ENCODE measurements around the gene MMP14. TPM values are rescaled to one million over a fixed set of nuclear protein-coding genes. Genes with fewer than 3 reads are reported as not detected.
A peak's percentile ranks its signal among the peaks of the same experiment; 100 is the strongest.

MMP14 gene
- polyA plus RNA-seq, 3 donors: 123 to 161 (median 159) TPM

GRCh38 chr14:22837114-22837749 is 847 bp downstream of the MMP14 start:
- DNase-seq: no peak

DNA sequence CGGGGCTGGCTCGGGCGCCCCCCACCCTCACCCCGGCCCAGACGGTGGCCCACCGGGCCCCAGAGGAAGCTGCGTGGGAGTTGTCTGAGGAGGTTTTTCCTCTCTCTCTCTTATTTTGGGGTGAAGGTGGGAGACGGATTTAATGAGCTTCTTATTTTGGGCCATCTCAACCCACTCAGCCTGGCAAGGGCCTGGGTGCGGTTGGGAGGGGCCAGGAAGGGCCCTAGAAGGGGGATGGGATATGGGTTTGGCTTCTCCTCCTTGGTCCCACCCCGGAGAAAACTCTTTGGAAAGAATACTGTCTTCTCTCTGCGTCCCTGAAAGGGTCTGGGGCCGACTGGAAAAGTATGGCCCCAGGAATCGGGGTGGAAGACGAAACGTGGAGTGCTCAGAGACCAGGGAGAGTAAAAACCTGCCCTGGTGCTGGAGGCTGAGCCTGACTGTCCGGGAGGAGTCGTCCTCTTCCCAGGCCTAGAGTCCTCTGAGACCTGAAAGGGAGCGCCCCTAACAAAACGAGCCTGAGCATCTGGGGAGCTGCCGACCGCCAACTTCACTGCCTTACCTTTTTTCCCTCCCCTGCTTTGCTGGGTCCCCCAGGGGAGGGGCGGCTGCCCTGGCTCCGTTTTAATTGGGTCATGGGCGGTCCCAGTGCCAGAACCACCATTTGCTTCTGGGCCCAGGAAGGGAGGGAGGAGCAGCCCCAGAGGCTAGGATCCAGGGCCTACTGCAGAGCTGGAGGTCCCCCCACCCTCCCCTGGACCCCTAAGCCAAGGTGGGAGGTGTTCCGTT is 1.6 kb downstream of the MMP14 start:
- DNase-seq: no peak

- no peak for DNase-seq
Measured at GRCh38 chr14:22838631-22839041, 2.3 kb downstream of the MMP14 start.

- DNase-seq: no peak
Measured at GRCh38 chr14:22839159-22839779, 2.9 kb downstream of the MMP14 start.

GRCh38 chr14:22841311-22841710 is 4.9 kb downstream of the MMP14 start:
- DNase-seq: no peak

DNA sequence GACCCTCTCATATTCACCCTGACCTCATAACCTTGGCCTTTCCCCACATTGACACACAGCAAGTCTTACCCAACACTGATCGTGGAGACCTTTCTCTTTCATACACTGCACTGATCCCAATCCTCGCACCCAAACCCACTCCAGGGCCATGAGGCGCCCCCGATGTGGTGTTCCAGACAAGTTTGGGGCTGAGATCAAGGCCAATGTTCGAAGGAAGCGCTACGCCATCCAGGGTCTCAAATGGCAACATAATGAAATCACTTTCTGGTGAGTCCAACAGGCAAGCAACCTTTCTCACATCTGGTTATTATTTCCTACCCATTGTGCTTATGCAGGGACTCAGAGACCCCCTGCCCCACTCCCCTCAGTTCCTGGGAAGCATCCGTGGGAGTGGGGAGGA is 5.4 kb downstream of the MMP14 start:
- no peak for DNase-seq

DNA sequence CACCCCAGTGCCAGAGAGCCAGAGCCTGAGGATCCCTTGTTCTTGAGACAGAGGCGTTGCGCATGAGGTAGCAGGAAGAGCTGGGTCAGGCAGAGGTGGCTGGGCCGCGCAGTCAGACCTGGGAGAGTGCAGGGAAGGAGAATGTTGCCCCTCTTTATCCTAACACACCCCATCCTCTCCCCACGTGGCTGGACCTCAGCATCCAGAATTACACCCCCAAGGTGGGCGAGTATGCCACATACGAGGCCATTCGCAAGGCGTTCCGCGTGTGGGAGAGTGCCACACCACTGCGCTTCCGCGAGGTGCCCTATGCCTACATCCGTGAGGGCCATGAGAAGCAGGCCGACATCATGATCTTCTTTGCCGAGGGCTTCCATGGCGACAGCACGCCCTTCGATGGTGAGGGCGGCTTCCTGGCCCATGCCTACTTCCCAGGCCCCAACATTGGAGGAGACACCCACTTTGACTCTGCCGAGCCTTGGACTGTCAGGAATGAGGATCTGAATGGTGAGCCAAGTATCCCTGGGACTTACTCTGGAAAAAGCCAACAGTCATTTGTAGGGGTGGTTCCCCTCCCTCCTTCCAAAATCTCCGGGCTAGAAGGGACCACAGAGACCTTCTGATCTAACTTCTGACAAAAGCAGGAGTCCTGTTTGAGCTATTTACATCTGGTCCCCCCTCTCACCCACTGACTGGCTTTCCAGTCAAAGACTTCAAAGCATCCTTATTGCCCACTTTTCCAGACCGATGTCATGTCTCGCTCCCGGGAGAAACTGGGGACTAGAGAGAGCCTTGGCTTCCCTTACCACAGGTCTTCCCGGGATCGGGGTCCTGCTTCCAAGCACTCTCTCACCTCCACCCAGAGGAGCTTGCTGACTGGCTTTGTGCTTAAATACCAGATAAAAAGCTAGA is 6.1 kb downstream of the MMP14 start:
- no peak for DNase-seq

GRCh38 chr14:22843123-22843925 is 6.9 kb downstream of the MMP14 start:
- no peak for DNase-seq

DNA sequence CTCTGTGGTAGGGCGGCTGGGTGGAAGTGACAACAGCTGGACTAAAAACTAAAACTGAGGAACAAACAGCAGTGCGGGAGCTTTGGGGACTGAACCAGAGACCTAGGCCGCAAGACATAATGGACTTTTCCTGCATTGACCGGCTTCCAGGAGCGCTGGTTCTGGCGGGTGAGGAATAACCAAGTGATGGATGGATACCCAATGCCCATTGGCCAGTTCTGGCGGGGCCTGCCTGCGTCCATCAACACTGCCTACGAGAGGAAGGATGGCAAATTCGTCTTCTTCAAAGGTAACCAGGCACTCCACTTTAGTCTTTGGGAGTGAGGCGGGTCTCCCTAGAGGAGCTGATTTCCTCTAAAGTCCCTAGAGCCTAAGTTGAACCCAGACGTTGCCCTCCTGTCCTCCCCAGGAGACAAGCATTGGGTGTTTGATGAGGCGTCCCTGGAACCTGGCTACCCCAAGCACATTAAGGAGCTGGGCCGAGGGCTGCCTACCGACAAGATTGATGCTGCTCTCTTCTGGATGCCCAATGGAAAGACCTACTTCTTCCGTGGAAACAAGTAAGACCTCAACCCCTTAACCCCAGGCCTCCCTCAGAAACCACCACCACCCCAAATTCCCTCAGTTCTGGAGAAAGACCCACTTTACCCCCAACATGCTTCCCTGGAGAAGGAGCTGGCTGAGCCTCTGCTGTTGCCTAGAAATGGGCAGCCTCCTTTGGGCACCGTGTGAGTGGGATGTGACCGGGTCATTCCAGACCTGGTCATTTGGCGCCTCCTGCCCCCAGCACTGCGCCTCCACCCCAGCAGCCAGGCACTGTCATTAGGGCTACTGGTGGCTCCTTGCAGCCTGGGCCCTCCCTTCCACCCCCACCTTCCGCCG is 8.1 kb downstream of the MMP14 start:
- DNase-seq: no peak

GRCh38 chr14:22845103-22845394 is 8.7 kb downstream of the MMP14 start:
- DNase-seq: no peak

DNA sequence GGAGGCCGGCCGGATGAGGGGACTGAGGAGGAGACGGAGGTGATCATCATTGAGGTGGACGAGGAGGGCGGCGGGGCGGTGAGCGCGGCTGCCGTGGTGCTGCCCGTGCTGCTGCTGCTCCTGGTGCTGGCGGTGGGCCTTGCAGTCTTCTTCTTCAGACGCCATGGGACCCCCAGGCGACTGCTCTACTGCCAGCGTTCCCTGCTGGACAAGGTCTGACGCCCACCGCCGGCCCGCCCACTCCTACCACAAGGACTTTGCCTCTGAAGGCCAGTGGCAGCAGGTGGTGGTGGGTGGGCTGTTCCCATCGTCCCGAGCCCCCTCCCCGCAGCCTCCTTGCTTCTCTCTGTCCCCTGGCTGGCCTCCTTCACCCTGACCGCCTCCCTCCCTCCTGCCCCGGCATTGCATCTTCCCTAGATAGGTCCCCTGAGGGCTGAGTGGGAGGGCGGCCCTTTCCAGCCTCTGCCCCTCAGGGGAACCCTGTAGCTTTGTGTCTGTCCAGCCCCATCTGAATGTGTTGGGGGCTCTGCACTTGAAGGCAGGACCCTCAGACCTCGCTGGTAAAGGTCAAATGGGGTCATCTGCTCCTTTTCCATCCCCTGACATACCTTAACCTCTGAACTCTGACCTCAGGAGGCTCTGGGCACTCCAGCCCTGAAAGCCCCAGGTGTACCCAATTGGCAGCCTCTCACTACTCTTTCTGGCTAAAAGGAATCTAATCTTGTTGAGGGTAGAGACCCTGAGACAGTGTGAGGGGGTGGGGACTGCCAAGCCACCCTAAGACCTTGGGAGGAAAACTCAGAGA is 9.6 kb downstream of the MMP14 start:
- no peak for DNase-seq

- DNase-seq: no peak
Measured at GRCh38 chr14:22846811-22847307, 10.5 kb downstream of the MMP14 start.

GRCh38 chr14:22847661-22848341 is 11.4 kb downstream of the MMP14 start:
- no peak for DNase-seq

DNA sequence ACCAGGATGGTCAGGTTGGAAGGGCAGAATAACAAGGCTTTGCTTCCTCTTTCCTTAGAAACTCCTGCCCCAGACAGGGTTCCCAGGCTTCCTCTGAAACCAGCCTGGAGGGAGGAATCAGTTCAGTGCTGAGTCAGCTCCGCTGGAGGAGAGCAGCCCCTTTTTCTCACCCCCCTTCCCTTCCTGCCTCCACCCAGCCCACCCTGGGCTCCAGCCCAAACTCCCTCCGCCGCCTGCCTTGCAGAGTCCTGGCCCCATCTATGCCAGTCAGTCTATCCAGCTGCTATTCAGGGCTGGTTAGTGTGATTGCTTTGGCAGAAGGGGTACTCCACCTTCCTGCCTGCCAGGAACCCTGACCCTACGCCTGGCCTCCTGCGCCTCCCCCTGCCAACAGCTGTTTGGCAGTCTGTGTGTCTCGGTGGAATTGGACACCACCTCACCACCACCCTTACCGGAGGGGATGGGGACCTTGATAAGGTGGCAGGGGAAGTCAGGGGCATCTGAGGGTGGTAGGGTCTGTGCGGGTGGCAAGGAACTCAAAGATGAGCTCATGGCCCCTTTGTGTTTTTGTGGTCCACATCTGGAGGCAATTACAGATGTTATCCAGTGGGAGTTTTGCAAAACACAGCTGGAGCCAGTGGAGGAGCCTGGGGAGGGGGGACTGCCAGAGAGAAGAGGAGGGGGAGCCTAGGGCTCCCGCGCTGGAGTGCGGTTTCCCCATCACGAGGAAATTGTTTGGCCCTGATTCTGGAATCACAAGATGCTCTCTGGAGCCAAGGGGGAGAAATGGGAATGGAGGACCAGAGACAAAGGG is 12.2 kb downstream of the MMP14 start:
- peak; percentile 82 for DNase-seq

DNA sequence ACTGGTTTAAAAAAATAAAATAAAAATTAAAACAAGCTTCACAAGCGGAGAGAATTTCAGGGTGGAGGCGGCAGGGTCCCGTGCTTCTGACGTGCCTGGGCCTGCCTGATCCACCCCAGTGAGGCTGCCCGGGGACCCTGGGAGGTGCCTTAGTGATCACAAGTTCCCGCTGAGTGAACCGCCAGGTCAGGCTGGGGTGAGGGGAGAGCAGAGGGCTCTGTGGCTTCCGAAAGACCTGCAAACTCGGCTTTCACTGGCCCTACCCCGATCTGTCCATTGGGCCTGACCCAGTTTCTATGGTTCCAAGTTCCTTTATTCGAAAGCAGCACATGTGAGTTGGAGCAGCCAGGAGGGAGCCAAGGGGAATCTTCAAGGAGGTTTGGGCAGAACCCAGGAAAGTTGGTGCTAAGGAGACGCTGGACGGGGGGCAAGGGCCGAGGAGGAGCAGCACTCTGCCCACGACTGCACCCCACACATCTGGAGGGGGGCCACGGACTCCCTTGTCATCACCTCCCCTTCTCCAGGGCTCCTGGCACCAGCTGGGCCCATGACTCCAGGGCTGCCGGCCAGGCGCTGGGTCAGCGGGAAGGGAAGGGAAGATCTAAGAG is 12.9 kb downstream of the MMP14 start:
- no peak for DNase-seq

- DNase-seq: no peak
Measured at GRCh38 chr14:22850944-22851764, 14.8 kb downstream of the MMP14 start.
